CD4-positive, alpha-beta T cell (primary cell): Measurements from ENCODE around the gene NAMPT. TPM values are rescaled to one million over a fixed set of nuclear protein-coding genes. Genes with fewer than 3 reads are reported as not detected.

Source experiments
- ATAC-seq: fragments of 200-7000 bp; cut with Tn5 transposase; one replicate; pipeline ENCODE4 v1.10.0; 2022; ENCODE audit warnings: mild to moderate bottlenecking; ENCODE audit not compliant: poor library complexity
- CTCF ChIA-PET: fragments of 350-600 bp; sonication (Branson Sonifier 250); formaldehyde crosslinking; loops from one replicate; lab custom pipeline; 2021; ENCODE audit warnings: antibody characterized with exemption, inconsistent platforms; lab: Charles Lee
- POLR2A ChIA-PET: fragments of 350-600 bp; sonication (Branson Sonifier 250); formaldehyde crosslinking; loops from one replicate; lab custom pipeline; 2021; ENCODE audit warnings: antibody characterized with exemption, inconsistent platforms; lab: Charles Lee
- DNase-seq, 14 experiments: peaks; one replicate each; pipeline ENCODE4 v3.0.0-alpha.2; 2013 to 2020; ENCODE audit warnings: mixed read lengths in 2 of 14
- H3K27ac ChIP-seq, 2 donors: one replicate each; pipeline versions ENCODE4 v1.5.1 to v1.7.0; 2013; ENCODE audit warnings: low read length in 2 of 2, low read depth in 1 of 2, mild to moderate bottlenecking in 1 of 2
- H3K27me3 ChIP-seq, 2 experiments: 1 replicate in 1 of 2; 2 replicates in 1 of 2; pipeline versions ENCODE4 v1.6.1 to v1.7.0; 2013; ENCODE audit warnings: low read length in 2 of 2, control low read depth in 1 of 2, mild to moderate bottlenecking in 1 of 2, moderate library complexity in 1 of 2; ENCODE audit not compliant: insufficient read depth in 2 of 2, control insufficient read depth in 1 of 2
- H3K36me3 ChIP-seq: one replicate; pipeline ENCODE4 v1.6.1; 2013; ENCODE audit warnings: low read length, control low read depth; ENCODE audit not compliant: insufficient read depth
- H3K4me1 ChIP-seq: one replicate; pipeline ENCODE4 v1.6.1; 2013; ENCODE audit warnings: low read length, control low read depth; ENCODE audit not compliant: insufficient read depth
- H3K4me3 ChIP-seq: one replicate; pipeline ENCODE4 v1.5.1; 2013; ENCODE audit warnings: mild to moderate bottlenecking, low read length, moderate library complexity
- H3K9me3 ChIP-seq, 2 experiments: 1 replicate in 1 of 2; 2 replicates in 1 of 2; pipeline versions ENCODE4 v1.6.1 to v1.7.0; 2013; ENCODE audit warnings: low read length in 2 of 2, mild to moderate bottlenecking in 2 of 2, control low read depth in 1 of 2, moderate library complexity in 1 of 2; ENCODE audit not compliant: control insufficient read depth in 1 of 2, insufficient read depth in 1 of 2
- H3K27ac Mint-ChIP-seq: one replicate; pipeline ENCODE4 v1.8.0; 2020; ENCODE audit warnings: mixed read lengths
- H3K27me3 Mint-ChIP-seq: one replicate; pipeline ENCODE4 v1.8.0; 2021; ENCODE audit warnings: mixed read lengths
- H3K36me3 Mint-ChIP-seq: one replicate; pipeline ENCODE4 v1.8.0; 2021; ENCODE audit warnings: low read depth, mixed read lengths
- H3K4me1 Mint-ChIP-seq: one replicate; pipeline ENCODE4 v1.8.0; 2021; ENCODE audit warnings: low read depth, mixed read lengths
- H3K4me3 Mint-ChIP-seq: one replicate; pipeline ENCODE4 v1.8.0; 2020; ENCODE audit warnings: mild to moderate bottlenecking, mixed read lengths
- H3K9me3 Mint-ChIP-seq: one replicate; pipeline ENCODE4 v1.8.0; 2020; ENCODE audit warnings: mixed read lengths
- intact Hi-C, 2 experiments: fragments of 100-400 bp; cut with DNase I in 1 of 2; cut with micrococcal nuclease in 1 of 2; formaldehyde crosslinking; loops; one replicate each; pipeline versions ENCODE4 v1.15.1 to v1.9.0; 2023 to 2025; cut with DNase I, micrococcal nuclease
- polyA plus RNA-seq, 2 donors: library from polyadenylated mRNA; unstranded; fragments of 120-200 nt; gene quantifications; one replicate each; pipeline ENCODE4 v1.2.1, GENCODE V29; 2013
- total RNA-seq, 174 experiments: library from RNA in 2 of 174; stranded (reverse) in 2 of 174; gene quantifications; one replicate each; pipeline ENCODE4 v1.2.3 and lab custom pipeline; 2021 to 2026
- TF ChIP-seq, protein P1 (sequence below): fragments of 200-600 bp; IDR thresholded peaks from one replicate; pipeline ENCODE4 v1.8.0; 2022; ENCODE audit warnings: antibody characterized with exemption, mild to moderate bottlenecking

Gene NAMPT
- total RNA-seq (100 to 1,000 TPM; 154 to 159 TPM), total RNA-seq (lab: John Stamatoyannopoulos, UW) (33.5 to 3,223 (median 376) reads per million in 172 experiments)
- polyA plus RNA-seq (2013, experiment 1 of 2), result 29.9 TPM
- polyA plus RNA-seq (2013, experiment 2 of 2), result 53.2 TPM

DNA sequence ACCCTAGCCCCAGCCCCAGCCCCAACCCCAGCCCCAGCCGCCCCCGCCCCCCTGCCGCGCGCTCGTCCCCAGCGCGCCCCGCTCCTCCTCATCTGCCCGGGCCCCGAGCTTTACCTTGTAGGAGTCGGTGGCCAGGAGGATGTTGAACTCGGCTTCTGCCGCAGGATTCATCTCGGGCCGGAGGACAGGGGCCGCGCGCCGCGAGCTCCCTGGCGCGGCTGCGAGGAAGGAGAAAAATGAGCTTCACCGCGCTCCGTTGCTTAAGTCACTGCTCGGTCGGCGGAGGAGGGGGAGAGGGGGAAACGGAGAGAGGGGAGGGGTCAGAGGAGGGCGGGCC is at the start of gene NAMPT:
TSS of gene NAMPT (minus strand) at position 270 of the 337 bp plus-strand sequence. CDS start at position 171, 99 bp downstream.
- no peak for DNase-seq
- peaks cover 43% of the 10 kb centered on the region for H3K4me1 Mint-ChIP-seq
- Histone ChIP-seq H3K36me3 (no peaks in the 10 kb centered on the region), H3K27me3 (no peaks in the 10 kb centered on the region), H3K27ac (peak within 1 kb of the TSS; percentile 84 to 91), H3K4me1 (peaks cover 9% of the 10 kb centered on the region), H3K4me3 (peak within 1 kb of the TSS; percentile 75), H3K9me3 (no peaks in the 10 kb centered on the region)
- peak within 1 kb of the TSS; percentile 99 for H3K4me3 Mint-ChIP-seq
- ATAC-seq, result no peak
- ChIA-PET CTCF (interaction anchor here (0.7 to 1.2 kb wide), 2 partner anchors 884 to 1459 kb away, joined by 3 to 4 read pairs; partner anchors contain the start of gene CBLL1), POLR2A (interaction anchor here (0.7 to 2.3 kb wide), 30 partner anchors 9 to 1459 kb away, joined by 3 to 32 read pairs (median 4); partner anchors contain the start of genes CBLL1, CCDC71L, HBP1 and KMT2E)
- no peaks in the 10 kb centered on the region for H3K9me3 Mint-ChIP-seq
- no peaks in the 10 kb centered on the region for H3K27me3 Mint-ChIP-seq
- intact Hi-C loops, result loop anchor here (2.0 to 10.0 kb wide), 11 partner anchors 63 to 1460 kb away; partner anchors contain the start of genes ATXN7L1 (in 1 of the 2), CBLL1 (in 1 of the 2), COG5 (in 1 of the 2) and DUS4L (in 1 of the 2)
- peaks cover 12% of the 10 kb centered on the region for H3K36me3 Mint-ChIP-seq
- TF ChIP-seq, protein P1, sequence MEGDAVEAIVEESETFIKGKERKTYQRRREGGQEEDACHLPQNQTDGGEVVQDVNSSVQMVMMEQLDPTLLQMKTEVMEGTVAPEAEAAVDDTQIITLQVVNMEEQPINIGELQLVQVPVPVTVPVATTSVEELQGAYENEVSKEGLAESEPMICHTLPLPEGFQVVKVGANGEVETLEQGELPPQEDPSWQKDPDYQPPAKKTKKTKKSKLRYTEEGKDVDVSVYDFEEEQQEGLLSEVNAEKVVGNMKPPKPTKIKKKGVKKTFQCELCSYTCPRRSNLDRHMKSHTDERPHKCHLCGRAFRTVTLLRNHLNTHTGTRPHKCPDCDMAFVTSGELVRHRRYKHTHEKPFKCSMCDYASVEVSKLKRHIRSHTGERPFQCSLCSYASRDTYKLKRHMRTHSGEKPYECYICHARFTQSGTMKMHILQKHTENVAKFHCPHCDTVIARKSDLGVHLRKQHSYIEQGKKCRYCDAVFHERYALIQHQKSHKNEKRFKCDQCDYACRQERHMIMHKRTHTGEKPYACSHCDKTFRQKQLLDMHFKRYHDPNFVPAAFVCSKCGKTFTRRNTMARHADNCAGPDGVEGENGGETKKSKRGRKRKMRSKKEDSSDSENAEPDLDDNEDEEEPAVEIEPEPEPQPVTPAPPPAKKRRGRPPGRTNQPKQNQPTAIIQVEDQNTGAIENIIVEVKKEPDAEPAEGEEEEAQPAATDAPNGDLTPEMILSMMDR, result no peak
- peak within 1 kb of the TSS; percentile 94 for H3K27ac Mint-ChIP-seq

DNA sequence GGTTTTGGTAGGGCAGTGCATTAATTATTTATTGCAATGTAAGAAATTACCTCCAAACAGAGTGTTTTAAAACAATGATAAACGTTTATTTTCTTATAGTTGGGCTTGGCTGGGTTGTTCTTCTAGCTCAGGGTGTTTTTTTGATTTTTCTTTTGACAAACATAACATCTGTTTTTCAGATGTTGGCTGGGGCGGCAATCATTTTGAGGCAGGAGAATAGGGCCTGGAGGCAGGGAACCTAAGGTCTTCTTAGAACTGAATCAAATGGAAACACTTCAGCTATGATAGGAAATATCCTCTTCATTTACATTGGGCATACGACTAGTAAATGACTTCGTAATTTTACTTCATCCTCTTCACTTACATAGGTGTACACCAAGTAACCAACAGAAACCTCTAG is 47.4 kb upstream of the NAMPT start:
- peaks cover 10% of the 10 kb centered on the region for H3K27me3 Mint-ChIP-seq
- Histone ChIP-seq H3K27me3 (no peaks in the 10 kb centered on the region), H3K9me3 (no peaks in the 10 kb centered on the region), H3K27ac (no peak overlapping the region), H3K4me3 (no peak overlapping the region), H3K4me1 (no peaks in the 10 kb centered on the region), H3K36me3 (no peaks in the 10 kb centered on the region)
- no peak for DNase-seq
- no peaks in the 10 kb centered on the region for H3K4me1 Mint-ChIP-seq
- CTCF ChIA-PET, result no interaction called here
- H3K36me3 Mint-ChIP-seq, result peaks cover 4% of the 10 kb centered on the region
- intact Hi-C loops, result no loop called here
- no peak overlapping the region for H3K27ac Mint-ChIP-seq
- POLR2A ChIA-PET, result interaction anchor here (1.4 kb wide), 1 partner anchor 47 kb away, joined by 3 read pairs; no protein-coding TSS in a partner anchor
- no peak for ATAC-seq
- no peak overlapping the region for H3K4me3 Mint-ChIP-seq
- peaks cover 3% of the 10 kb centered on the region for H3K9me3 Mint-ChIP-seq
- TF ChIP-seq, protein P1, result no peak

DNA sequence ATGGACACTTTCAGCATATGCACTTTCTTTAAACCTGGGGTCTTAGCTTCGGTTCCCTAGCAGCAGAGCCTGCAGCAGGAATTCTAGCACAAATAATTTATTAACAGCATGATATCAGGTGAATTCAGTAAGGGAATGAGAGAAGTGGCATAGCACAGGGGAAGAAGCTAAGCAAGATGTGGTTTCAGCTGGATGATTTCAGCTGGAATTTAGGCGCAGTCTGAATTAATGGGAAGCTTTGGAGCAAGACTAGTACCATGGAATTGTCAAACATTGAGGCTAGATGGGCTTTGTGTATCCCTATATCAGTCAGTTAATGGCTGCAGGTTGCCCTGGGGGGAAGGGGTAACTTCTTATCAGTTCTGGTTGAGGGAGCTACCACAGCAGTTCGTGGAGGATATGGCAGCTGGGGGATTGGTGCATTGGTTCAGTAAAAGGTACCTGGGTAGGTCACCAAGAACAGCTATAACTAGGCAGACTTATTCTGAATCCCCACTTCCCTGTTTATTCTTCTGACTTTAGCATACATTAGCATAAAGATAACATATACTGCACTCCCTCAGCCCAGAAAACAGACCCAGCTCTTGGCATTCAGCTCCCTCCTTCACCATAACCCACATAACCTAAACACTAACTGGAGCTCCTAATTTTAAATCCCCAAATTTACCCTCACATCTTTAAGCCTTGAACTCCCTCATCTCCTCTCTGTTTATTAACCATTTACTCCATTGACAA is 46.8 kb upstream of the NAMPT start:
- TF ChIP-seq, protein P1, result no peak
- CTCF ChIA-PET, result no interaction called here

More for the DNA sequence above, 46.8 kb upstream of the NAMPT start:
- H3K27ac Mint-ChIP-seq, result no peak overlapping the region
- intact Hi-C loops, result no loop called here
- POLR2A ChIA-PET, result interaction anchor here (1.4 kb wide), 1 partner anchor 46 kb away, joined by 3 read pairs; no protein-coding TSS in a partner anchor
- ATAC-seq (no peak), DNase-seq (no peak)
- Histone ChIP-seq H3K27ac (no peak overlapping the region), H3K27me3 (no peaks in the 10 kb centered on the region), H3K9me3 (no peaks in the 10 kb centered on the region), H3K4me3 (no peak overlapping the region), H3K4me1 (no peaks in the 10 kb centered on the region), H3K36me3 (no peaks in the 10 kb centered on the region)
- H3K4me1 Mint-ChIP-seq, result no peaks in the 10 kb centered on the region
- no peaks in the 10 kb centered on the region for H3K9me3 Mint-ChIP-seq
- no peaks in the 10 kb centered on the region for H3K36me3 Mint-ChIP-seq
- H3K4me3 Mint-ChIP-seq, result no peak overlapping the region
- H3K27me3 Mint-ChIP-seq, result peaks cover 10% of the 10 kb centered on the region
